NCI-H1092 treated with DMSO at 0.1 percent for 48 hours (cell line): ENCODE data around the gene UBL4A.

Experiments used
- DNase-seq: peaks from one replicate; lab custom pipeline; 2025; lab: John Stamatoyannopoulos, UW

UBL4A gene

GRCh38 chrX:154486396-154487207, at the start of gene UBL4A:
Gene UBL4A, minus strand, starts transcription at chrX:154486615. Its CDS starts 31 bp downstream, at chrX:154486584.
- peak; percentile 34 for DNase-seq

- no peak for DNase-seq
These were observed 49.5 kb upstream of the UBL4A start for GRCh38 chrX:154535892-154536291.

DNA sequence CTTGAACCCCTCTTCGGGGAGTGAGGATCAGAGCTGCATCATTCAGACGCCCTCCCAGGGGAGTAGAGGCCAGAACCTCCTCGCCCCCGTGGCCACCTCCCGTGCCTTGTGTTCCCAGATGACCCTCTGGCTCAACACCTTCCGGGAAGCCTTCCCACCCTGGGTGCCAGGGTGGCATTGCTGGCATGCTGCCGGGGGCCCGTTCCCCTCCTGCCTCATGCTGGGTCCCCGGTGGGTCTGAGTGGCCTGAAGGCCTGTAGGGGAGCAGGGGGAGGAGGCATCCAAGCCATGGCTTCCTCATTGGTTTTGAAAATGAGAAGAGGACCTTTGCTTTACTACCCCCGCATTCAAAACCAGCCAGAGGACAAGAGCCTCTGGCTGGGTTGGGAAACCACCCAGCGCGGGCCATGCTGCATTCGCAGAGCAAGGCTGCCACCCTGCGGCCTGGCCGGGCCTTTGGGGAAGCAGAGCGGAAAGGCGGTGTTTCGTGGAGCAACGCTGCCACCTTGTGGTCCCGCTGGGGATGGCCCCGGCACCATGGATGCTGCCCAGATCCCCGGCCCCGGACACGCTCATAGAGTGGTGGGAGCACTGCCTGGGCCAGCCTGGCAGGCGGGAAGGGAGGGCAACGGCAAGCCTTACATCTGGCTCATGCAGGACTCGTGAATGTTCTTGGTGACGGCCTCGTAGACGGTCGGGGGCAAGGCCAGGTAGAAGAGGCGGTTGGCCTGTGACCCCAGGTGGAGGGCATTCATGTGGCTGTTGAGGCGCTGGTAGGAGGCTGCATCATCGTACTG, 48.3 kb upstream of the UBL4A start:
- peak; percentile 81 for DNase-seq

GRCh38 chrX:154532690-154533089, 46.3 kb upstream of the UBL4A start:
- DNase-seq: no peak

DNA sequence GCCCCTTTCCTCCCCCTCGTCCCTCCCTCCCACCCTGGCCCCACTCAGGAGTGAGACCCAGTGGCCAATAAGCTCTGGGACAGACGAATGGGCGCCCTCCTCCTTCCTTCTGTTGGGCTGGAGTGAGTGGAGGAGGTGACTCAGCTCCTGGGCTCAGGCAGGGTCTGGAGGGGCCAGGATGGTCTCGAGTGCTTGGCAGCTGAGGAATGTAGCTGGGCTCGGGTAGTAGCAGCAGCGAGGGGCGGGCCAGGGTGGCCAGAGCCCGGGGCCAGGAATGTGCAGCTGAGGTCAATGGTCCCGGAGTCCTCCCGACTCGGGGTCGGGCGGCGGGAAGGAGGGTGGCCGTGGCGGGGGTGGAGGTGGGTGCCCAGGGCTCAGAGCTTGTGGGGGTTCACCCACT, 45.2 kb upstream of the UBL4A start:
- DNase-seq: no peak

GRCh38 chrX:154530286-154530685, 43.9 kb upstream of the UBL4A start:
- DNase-seq: no peak

DNA sequence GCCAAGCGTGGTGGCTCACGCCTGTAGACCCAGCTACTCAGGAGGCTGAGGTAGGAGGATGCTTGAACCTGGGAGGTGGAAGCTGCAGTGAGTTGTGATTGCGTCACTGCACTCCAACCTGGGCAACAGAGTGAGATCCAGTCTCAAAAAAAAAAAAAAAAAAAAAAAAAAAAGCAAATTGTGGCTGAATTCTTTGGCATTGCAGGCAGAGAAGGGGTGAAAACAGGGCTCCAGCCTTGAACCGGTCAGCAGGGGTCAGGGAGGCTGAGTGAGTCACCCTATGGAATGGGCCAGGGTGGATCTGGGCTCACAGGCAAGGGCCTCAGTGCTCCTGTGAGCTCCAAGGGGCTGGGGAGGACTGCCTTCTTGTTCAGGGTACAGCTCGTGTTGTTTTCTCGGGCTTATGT, 42.8 kb upstream of the UBL4A start:
- DNase-seq: no peak

- DNase-seq: peak; percentile 84
These were observed 40.7 kb upstream of the UBL4A start for GRCh38 chrX:154526901-154527675.

GRCh38 chrX:154525606-154526490, 39.4 kb upstream of the UBL4A start:
- DNase-seq: no peak

GRCh38 chrX:154519389-154519788, 33.0 kb upstream of the UBL4A start:
- DNase-seq: no peak

- DNase-seq: no peak
These were observed 30.8 kb upstream of the UBL4A start for GRCh38 chrX:154517101-154517781.

DNA sequence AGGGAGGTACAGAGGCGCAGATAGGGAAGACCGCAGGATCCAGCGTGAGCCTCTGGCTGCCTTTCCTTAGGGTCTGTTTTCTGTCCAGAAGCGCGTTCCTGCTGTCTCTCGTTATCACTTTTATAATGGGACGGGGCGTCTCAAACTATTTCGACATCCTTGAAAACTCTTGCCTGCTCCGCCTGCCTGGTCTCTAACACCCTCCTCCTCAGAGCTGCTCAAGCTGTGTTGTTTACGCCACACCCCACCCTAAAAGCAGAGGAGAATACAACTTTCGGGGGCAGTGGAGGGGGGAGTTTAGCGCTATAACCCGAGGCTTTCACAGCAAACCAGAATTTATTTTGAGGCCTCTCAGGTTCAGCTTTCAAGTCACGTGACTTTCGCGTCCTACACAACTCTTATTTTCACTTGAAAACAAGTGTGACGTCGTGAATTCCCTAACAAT, 30.3 kb upstream of the UBL4A start:
- no peak for DNase-seq

GRCh38 chrX:154515966-154516655, 29.7 kb upstream of the UBL4A start, which contains the start of gene FAM3A:
Gene FAM3A, minus strand, starts transcription at chrX:154516232. Its CDS starts 460 bp downstream, at chrX:154515772.
- DNase-seq: peak; percentile 94

GRCh38 chrX:154515090-154515965, 28.9 kb upstream of the UBL4A start:
- DNase-seq: peak; percentile 31

DNA sequence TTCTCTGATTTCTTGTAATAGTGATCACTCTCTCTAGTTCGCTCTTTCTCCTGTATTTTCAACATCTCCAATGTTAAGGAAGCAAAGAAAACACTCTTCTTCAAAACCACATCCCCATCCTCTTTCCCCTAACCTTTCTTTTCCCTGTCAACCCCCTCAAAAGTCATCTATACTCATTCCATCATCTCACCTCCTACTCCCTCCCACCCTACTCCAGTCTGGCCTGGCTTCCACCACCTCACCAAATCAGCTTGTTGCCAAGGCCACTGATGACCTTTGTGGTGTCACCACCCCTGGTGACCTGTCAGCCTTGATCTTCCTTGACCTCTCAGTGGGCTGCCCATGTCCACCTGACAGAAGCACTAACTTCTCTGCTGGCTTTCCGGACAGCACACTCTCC, 27.3 kb upstream of the UBL4A start:
- no peak for DNase-seq

DNA sequence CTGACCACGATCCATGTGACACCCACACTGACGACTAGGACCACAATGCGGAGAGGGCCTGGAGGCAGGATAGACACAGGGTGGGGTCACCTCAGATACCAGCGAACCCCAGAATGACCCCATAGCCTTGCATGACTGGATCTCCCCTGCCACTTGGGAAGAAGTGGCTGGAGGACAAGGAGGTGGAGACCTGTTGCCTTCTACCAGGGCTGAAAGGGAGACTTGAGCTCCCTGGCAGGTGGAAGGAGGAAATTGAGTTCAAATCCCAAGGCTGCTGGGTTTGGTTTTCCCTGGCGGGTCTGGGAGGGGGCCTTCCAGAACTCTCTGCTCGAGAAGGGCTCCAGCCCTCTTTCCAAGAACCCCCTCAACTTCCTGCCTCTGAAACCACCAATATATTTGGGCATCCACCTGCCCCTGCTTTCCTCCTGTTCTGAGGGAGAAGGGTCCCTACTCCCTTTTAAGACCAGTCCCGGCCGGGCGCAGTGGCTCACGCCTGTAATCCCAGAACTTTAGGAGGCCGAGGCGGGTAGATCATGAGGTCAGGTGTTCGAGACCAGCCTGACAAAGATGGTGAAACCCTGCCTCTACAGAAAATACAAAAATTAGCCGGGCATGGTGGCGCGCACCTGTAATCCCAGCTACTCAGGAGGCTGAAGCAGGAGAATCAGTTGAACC, 26.6 kb upstream of the UBL4A start:
- DNase-seq: no peak

GRCh38 chrX:154511761-154512160, 25.3 kb upstream of the UBL4A start:
- DNase-seq: no peak

DNA sequence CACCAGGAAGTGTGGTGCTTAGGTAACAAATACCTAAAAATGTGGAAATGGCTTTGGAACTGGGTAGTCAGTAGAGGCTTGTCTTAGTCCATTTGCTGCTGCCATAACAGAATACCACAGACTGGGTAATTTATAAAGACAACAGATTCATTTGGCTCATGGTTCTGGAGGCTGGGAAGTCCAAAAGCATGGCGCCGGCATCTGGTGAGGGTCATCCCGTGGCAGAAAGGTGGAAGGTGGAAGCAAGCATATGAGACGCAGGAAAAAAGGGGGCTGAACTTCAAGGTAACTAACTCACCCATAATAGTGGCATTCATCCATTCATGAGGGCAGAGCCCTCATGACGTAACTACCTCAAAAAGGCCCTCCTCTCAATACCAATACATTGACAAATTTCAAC, 23.0 kb upstream of the UBL4A start:
- DNase-seq: no peak

GRCh38 chrX:154508384-154508745, 21.9 kb upstream of the UBL4A start:
- DNase-seq: no peak
